Rectal smooth muscle tissue (tissue), 1 donor: ENCODE measurements around the gene NAP1L4.

ENCODE experiments used
- H3K27ac ChIP-seq: one replicate; pipeline ENCODE4 v1.7.0; 2013; ENCODE audit warnings: low read depth, low read length, inconsistent platforms
- H3K27me3 ChIP-seq: one replicate; pipeline ENCODE4 v1.7.0; 2013; ENCODE audit warnings: low read length; ENCODE audit not compliant: control insufficient read depth, insufficient read depth
- H3K36me3 ChIP-seq: one replicate; pipeline ENCODE4 v1.7.0; 2013; ENCODE audit warnings: low read length; ENCODE audit not compliant: control insufficient read depth, insufficient read depth
- H3K4me1 ChIP-seq: one replicate; pipeline ENCODE4 v1.7.0; 2013; ENCODE audit warnings: low read length; ENCODE audit not compliant: control insufficient read depth, insufficient read depth
- H3K4me3 ChIP-seq: one replicate; pipeline ENCODE4 v1.7.0; 2013; ENCODE audit warnings: low read length
- H3K9ac ChIP-seq: one replicate; pipeline ENCODE4 v1.7.0; 2013; ENCODE audit warnings: low read length

Gene NAP1L4, protein sequence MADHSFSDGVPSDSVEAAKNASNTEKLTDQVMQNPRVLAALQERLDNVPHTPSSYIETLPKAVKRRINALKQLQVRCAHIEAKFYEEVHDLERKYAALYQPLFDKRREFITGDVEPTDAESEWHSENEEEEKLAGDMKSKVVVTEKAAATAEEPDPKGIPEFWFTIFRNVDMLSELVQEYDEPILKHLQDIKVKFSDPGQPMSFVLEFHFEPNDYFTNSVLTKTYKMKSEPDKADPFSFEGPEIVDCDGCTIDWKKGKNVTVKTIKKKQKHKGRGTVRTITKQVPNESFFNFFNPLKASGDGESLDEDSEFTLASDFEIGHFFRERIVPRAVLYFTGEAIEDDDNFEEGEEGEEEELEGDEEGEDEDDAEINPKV

DNA sequence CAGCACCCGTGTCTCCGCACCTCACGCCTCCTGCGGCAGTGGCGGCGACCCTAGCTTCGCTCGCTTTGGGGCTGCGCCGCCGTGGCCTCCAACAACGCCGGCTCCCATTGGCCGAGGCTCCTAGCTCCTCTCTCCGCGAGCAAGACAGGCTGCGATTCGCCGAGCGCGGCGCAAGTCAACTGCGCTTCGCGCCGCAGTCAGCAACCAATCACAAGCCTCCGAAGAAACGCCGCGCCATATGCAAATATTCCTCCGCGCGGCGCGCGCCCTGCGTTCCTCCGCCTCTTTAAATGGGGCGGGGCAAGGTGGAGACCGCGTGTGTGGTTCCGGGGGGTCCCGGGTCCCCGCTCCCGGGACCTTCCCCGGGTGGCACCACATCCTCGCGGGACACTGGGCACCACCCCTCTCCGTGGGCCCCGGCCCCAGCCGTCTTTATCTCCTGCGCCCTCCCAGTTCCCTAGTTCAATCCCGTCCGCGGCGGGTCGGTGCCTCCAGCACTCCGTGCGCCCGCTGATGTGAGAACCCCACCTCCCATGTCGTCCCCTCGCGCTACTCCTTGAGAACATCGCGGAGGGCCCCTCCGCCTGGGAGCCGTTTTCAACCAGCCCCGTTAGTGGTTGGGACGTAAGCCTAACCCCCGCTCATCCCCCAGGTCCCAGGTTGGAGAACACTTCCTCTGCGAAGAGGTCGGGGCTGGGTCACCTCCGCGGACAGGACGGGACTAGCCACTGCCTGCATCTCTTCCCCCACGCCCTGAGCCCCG lies at the start of gene NAP1L4:
TSS of gene NAP1L4 (minus strand) at position 96 of the 763 bp plus-strand sequence. CDS start 13,109 bp downstream, outside the sequence.
- Histone ChIP-seq H3K27ac (peak within 1 kb of the TSS; percentile 83), H3K4me3 (peak within 1 kb of the TSS; percentile 89), H3K27me3 (no peaks in the 10 kb centered on the region), H3K36me3 (no peaks in the 10 kb centered on the region), H3K4me1 (peaks cover 14% of the 10 kb centered on the region), H3K9ac (peak within 1 kb of the TSS; percentile 39)

DNA sequence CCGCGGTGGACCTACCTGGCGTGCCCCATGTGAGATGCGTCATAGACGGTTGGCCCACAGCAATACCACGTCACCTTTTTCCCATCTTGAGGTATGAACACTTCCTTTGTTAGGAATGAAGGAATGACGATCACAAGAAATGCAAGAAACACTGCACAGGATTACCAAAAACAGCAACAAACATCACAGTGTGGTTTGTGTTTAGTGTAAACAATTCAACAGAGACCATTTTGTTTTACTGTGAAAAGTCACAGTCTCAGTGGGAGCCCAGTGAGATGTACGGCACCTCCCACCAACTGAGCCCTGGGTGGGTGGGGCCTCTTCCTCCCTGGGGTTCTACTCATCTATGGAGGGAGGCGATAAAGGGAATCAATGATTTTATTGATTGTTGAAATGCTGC lies 48.8 kb upstream of the NAP1L4 start:
- H3K27me3 ChIP-seq = no peaks in the 10 kb centered on the region
- H3K36me3 ChIP-seq = peaks cover 29% of the 10 kb centered on the region
- peaks cover 16% of the 10 kb centered on the region for H3K4me1 ChIP-seq
- H3K27ac ChIP-seq = no peak overlapping the region
- H3K9ac ChIP-seq = no peak overlapping the region
- H3K4me3 ChIP-seq = no peak overlapping the region

DNA sequence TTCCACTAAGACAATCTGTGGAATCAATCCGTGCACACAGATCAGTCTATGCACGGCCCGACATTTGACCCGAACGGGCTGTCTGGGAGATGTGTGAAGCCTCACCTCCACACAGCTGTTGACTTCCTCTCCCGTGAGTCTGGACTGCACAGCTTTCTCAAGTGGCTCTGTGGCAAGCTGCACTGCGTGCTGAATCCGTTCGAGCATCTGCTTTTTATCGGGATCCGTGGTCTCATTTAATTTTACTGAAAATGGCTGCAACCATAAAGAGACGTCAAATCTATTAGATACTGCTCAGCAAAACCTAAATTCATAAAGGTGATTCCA lies 45.8 kb upstream of the NAP1L4 start:
- no peak overlapping the region for H3K9ac ChIP-seq
- no peak overlapping the region for H3K27ac ChIP-seq
- no peak overlapping the region for H3K4me3 ChIP-seq
- H3K27me3 ChIP-seq = no peaks in the 10 kb centered on the region
- peaks cover 5% of the 10 kb centered on the region for H3K4me1 ChIP-seq
- H3K36me3 ChIP-seq = peaks cover 34% of the 10 kb centered on the region

DNA sequence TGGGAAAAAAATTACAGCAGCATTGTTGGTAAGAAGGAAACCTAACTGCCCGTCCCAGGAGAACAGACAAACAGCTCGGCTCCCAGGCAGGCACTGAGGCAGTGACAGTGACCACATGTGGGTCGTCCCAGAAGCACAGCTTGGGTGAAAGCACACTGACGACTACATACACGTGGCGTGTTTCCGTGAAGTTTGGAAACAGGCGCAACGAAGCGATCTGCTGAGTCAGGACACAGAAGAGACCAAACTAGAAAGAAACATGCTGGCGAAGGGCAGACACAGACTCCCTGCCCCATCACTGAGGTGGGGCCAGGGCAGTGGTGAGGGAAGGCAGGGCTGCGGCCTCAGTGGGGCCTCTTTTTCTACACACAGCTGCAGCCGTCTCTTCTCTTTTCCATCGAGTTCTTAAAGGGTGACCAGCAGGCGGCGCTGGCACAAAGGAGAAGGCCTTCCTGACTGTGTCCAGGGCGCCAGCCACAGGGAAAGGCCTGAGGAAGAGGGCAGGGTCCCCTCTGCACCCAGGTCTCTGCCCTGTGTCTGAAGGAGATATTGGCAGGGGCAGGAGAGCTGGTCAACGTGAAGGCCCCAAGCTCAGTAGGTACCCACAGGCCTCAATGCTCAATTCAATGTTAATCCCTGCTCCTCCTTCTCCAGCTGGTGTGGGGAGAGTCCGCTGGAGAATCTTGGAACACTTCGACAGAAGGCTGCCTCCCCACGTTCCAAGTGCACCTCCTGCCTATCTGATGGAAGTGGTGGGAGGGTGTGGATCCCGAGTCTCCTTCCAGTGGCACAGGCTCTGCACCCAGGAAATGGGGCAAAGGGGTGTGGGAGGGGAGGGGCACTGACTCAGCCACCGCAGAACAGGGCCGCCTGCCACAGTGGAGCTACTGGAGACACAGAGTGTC lies 45.2 kb upstream of the NAP1L4 start:
- H3K4me3 ChIP-seq = no peak overlapping the region

DNA sequence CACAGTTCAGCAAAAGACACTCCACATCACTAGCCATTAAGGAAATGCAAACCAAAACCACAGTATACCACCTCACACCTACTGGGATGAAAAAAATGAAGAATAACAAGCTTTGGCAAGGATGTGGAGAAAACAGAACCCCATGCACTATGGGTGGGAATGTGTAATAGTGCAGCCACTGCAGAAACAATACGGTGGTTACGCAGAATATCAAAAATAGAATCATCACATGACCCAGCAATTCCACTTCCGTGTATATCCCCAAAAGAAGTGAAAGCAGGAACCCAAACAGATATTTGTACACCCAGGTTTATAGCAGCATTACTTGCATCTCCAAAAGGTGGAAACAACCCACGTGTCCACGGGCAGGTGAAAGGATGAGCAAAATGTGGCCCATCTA lies 44.3 kb upstream of the NAP1L4 start:
- Histone ChIP-seq H3K27me3 (no peaks in the 10 kb centered on the region), H3K36me3 (peaks cover 29% of the 10 kb centered on the region), H3K4me3 (no peak overlapping the region), H3K9ac (no peak overlapping the region), H3K4me1 (no peaks in the 10 kb centered on the region), H3K27ac (no peak overlapping the region)

More for the DNA sequence above, 45.2 kb upstream of the NAP1L4 start:
- H3K36me3 ChIP-seq = peaks cover 34% of the 10 kb centered on the region
- H3K27me3 ChIP-seq = no peaks in the 10 kb centered on the region
- no peak overlapping the region for H3K27ac ChIP-seq
- no peak overlapping the region for H3K9ac ChIP-seq
- H3K4me1 ChIP-seq = no peaks in the 10 kb centered on the region

DNA sequence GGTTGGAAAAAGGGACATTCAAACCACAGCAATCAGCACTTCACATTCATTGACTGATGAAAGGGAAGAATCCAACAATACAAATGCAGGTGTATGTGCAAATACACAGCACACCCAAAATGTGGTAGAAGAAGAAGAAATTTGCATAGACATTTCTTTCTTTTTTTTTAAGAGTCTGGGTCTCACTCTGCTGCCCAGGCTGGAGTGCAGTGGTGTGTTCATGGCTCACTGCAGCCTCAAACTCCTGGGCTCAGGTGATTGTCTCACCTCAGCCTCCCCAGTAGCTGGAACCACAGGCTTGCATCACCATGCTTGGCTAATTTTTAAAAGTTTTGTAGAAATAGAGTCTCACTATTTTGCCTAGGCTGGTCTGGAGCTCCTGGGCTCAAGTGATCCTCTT lies 43.2 kb upstream of the NAP1L4 start:
- peaks cover 29% of the 10 kb centered on the region for H3K36me3 ChIP-seq
- no peaks in the 10 kb centered on the region for H3K27me3 ChIP-seq
- H3K4me3 ChIP-seq = no peak overlapping the region
- peaks cover under 1% of the 10 kb centered on the region for H3K4me1 ChIP-seq
- H3K27ac ChIP-seq = no peak overlapping the region
- H3K9ac ChIP-seq = no peak overlapping the region

DNA sequence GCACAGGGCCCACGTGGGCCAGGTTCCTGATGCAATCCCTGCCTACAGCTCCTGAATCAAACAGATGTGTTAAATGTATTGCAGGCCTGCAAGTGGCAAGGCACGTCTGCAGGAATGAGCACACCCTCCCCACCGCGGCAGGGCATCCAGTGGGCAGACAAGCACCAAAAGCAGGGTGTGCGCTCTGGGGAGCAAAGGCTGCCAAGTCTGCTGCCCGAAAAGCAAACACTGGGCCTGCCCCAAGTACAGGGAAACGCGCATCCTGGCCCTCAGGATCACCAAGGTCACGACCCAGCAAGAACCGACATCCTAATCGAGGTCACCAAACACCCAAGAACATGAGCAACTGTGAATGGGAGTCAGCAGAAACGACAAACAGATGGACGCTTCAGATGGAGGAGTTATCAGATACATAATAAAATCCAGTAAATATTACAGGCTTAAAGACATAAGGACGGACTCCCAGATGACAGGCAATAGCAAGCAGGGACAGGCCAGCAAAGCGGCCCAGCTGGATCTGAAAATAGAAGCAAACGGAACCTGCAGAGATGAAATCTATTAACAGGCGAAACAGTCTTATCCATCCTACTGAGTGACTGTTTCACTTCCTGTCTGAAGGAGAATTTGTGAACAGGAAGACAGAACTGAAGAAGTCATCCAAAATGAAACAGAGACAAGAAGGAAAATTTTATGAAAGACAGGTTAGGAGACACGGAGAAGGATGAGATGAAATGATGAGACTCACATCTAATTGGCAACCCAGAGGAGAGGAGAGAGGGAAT lies 38.4 kb upstream of the NAP1L4 start:
- Histone ChIP-seq H3K36me3 (peaks cover 31% of the 10 kb centered on the region), H3K27ac (no peak overlapping the region), H3K9ac (no peak overlapping the region)

DNA sequence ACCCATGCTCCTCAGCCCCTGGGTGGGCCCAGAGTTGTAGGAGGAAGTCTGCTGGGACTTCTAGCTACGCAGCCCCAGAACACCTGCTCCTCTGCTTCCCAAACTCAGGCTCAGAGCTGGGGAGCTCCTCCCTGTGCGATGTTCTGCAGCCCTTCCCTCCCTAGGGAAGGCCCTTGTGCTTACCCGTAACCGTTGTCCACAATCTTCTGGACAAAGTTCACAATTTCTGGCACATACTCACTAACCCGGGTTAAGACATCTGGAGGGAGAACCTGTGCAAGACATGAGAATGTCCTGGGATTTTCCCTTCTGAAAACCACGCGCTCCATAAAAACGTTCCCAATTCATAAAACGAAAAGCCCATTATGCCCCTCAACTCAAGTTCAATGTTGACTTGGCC lies 36.7 kb upstream of the NAP1L4 start:
- no peak overlapping the region for H3K9ac ChIP-seq
- H3K4me1 ChIP-seq = peaks cover 2% of the 10 kb centered on the region
- no peaks in the 10 kb centered on the region for H3K27me3 ChIP-seq
- no peak overlapping the region for H3K4me3 ChIP-seq
- H3K27ac ChIP-seq = no peak overlapping the region
- peaks cover 26% of the 10 kb centered on the region for H3K36me3 ChIP-seq

More for the DNA sequence above, 38.4 kb upstream of the NAP1L4 start:
- H3K4me3 ChIP-seq = no peak overlapping the region
- peaks cover 2% of the 10 kb centered on the region for H3K4me1 ChIP-seq
- H3K27me3 ChIP-seq = no peaks in the 10 kb centered on the region

DNA sequence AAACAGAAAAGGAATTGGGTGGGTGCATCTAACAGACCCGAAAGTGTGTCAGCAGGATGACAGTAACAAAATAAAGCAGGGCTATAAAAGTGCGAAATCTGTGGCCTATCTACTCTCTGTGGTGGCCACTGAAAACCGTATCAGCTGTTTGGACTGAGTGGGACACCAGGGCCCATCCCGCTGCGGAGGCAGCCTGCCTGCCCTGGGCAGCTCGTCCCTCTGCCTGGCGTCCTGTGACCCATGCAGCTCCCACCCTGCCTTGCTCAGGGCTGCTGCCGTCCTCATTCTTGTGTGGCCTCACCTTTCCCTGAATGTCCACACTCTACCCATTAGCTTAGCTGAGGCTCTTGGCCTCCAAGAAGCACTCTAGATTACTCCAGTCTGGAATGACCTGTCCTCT lies 34.7 kb upstream of the NAP1L4 start:
- H3K27me3 ChIP-seq = no peaks in the 10 kb centered on the region
- no peak overlapping the region for H3K4me3 ChIP-seq
- H3K9ac ChIP-seq = no peak overlapping the region
- peaks cover 2% of the 10 kb centered on the region for H3K4me1 ChIP-seq
- H3K36me3 ChIP-seq = peaks cover 25% of the 10 kb centered on the region
- no peak overlapping the region for H3K27ac ChIP-seq

DNA sequence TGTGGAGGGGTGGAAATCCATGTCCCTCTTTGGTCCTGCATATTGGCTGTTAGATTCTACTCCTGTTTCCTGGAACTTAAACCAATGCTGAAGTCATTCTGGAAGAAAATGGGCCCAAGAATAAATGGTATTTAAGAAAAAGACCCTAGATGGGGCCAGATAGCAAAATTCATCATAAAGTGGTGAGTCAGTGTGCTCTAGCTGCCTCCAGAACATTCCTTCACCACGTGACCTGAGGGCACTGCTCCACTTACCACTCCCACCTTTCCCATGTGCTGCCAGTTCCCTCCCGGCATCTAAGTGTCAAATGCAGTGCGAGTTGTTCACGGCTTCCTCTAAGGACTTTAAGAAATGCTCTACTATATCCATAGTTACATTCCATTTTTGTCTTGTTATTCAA lies 30.9 kb upstream of the NAP1L4 start:
- Histone ChIP-seq H3K4me1 (no peaks in the 10 kb centered on the region), H3K9ac (no peak overlapping the region), H3K36me3 (peaks cover 20% of the 10 kb centered on the region), H3K4me3 (no peak overlapping the region), H3K27ac (no peak overlapping the region), H3K27me3 (no peaks in the 10 kb centered on the region)

DNA sequence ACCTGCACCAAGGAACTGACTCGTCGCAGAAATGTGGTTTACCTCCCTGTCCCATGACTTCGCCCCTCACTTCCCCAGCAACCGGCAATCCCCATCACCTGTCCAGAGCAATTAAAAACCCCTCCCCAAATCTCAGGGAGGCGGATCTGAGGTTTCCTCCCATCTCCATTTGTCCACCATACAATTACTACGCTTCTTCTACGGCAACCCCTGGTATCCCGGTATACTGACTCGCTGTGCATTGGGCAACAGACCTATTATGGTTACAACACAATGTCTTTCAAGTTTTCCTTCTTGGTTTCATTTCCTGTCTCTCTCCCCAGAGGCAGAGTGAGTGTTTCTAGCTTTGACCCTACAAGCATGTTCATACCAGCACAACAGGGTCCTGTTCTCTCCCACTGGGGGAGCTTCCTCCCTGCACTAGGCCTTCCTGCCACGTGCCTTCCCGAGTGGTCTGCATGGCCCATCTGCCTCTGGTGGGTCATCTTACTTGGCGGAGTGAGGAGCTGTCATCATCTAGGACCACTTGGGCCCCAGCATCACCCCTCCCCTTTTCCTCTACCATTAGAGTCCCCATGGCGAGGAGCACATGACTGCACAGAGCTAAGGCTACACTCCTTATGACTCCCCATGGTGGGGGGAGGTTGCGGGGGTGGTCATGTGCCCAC lies 30.3 kb upstream of the NAP1L4 start:
- no peaks in the 10 kb centered on the region for H3K4me1 ChIP-seq
- no peak overlapping the region for H3K9ac ChIP-seq
- no peak overlapping the region for H3K27ac ChIP-seq
- no peak overlapping the region for H3K4me3 ChIP-seq
- H3K36me3 ChIP-seq = peaks cover 25% of the 10 kb centered on the region
- no peaks in the 10 kb centered on the region for H3K27me3 ChIP-seq
